ENCODE data around the gene UBTD2.

The UBTD2 gene

DNA sequence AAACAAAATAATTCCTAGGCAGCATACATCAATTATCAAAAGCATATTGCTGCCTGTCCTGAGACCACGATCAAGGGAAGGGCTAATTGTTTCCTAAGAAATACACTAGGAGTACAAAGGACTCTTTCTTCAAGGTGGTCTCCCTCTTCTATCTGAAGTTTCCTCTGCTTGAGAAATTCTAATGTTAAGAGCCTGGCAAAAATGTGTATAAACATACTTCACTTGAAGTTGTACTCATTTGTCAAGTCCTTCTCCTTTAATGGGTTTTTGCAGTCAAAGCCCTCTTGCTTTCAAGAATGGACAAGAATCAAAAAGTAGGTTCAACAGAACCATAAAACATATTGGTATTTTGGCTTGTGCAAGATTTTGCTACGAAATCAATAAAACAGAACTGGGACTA, 31.1 kb downstream of the UBTD2 start:
- TF ChIP-seq, protein P1, sequence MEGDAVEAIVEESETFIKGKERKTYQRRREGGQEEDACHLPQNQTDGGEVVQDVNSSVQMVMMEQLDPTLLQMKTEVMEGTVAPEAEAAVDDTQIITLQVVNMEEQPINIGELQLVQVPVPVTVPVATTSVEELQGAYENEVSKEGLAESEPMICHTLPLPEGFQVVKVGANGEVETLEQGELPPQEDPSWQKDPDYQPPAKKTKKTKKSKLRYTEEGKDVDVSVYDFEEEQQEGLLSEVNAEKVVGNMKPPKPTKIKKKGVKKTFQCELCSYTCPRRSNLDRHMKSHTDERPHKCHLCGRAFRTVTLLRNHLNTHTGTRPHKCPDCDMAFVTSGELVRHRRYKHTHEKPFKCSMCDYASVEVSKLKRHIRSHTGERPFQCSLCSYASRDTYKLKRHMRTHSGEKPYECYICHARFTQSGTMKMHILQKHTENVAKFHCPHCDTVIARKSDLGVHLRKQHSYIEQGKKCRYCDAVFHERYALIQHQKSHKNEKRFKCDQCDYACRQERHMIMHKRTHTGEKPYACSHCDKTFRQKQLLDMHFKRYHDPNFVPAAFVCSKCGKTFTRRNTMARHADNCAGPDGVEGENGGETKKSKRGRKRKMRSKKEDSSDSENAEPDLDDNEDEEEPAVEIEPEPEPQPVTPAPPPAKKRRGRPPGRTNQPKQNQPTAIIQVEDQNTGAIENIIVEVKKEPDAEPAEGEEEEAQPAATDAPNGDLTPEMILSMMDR (IDR thresholded peaks at IDR 0.05; ENCODE audit: control extremely low read depth, extremely low read depth, low read depth, missing control alignments), result no peak
- CTCF ChIA-PET, result interaction anchor here (1.1 to 1.6 kb wide), 3 partner anchors 10 to 193 kb away, joined by 3 to 4 read pairs (median 4); no protein-coding TSS in a partner anchor
- POLR2A ChIA-PET, result no interaction called here
- no peak for DNase-seq (ENCODE audit: extremely low spot score)

DNA sequence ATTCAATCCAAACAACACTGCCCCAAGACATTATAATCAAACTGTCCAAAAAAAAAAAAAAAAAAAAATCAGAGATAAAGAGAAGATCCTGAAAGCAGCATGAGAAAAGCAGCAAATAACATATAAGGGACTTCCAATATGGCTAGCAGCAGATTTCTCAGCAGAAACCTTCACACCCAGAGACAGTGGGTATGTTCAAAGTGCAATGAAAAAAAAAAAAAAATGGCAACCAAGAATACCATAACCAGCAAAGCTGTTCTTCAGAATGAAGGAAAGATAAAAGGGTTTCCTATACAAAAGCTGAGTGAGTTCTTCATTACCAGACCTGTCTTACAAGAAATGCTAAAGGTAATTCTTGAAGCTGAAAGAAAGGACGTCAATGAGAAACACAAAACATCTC, 32.1 kb downstream of the UBTD2 start:
- no peak for DNase-seq (ENCODE audit: extremely low spot score)
- ChIA-PET CTCF (no interaction called here), POLR2A (no interaction called here)
- TF ChIP-seq, protein P1 (IDR thresholded peaks at IDR 0.05; ENCODE audit: control extremely low read depth, extremely low read depth, low read depth, missing control alignments), result no peak

DNA sequence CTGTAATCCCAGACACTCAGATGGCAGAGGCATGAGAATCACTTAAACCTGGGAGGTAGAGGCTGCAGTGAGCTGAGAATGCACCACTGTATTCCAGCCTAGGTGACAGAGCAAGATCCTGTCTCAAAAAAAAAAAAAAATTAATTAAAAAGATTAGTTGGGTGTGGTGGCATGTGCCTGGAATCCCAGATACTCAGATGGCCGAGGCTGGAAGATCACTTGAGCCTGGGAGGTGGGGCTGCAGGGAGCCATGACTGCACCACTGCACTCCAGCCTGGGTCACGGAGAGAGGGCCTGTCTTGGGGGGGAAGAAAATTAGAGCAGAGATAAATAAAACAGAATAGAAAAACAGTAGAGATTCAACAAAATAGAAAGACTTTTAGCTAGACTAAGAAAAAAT, 34.9 kb downstream of the UBTD2 start:
- CTCF ChIA-PET, result no interaction called here
- DNase-seq (ENCODE audit: extremely low spot score), result no peak
- POLR2A ChIA-PET, result no interaction called here
- TF ChIP-seq, protein P1 (IDR thresholded peaks at IDR 0.05; ENCODE audit: control extremely low read depth, extremely low read depth, low read depth, missing control alignments), result no peak

DNA sequence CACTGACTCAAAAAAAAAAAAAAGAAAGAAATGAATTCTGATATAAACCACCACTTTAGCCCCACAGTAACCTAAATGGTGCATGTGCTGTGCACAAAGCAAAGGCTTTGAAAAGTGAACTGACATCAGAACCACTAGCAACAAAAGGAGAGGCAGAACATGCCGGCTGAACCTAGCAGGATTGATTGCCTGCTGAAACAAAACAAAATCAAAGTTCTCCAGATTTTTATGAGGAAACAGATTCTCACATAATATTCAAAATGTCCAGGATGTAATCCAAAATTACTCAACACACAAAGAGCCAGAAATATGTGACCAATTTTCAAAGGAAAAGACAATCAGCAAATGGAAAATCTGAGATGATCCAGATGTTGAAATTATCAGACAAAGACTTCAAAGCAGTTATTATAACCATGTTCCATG, 37.9 kb downstream of the UBTD2 start:
- TF ChIP-seq, protein P1 (IDR thresholded peaks at IDR 0.05; ENCODE audit: control extremely low read depth, extremely low read depth, low read depth, missing control alignments), result no peak
- no peak for DNase-seq (ENCODE audit: extremely low spot score)
- ChIA-PET CTCF (interaction anchor here (1.1 kb wide), 1 partner anchor 9 kb away, joined by 3 read pairs; no protein-coding TSS in a partner anchor), POLR2A (no interaction called here)

DNA sequence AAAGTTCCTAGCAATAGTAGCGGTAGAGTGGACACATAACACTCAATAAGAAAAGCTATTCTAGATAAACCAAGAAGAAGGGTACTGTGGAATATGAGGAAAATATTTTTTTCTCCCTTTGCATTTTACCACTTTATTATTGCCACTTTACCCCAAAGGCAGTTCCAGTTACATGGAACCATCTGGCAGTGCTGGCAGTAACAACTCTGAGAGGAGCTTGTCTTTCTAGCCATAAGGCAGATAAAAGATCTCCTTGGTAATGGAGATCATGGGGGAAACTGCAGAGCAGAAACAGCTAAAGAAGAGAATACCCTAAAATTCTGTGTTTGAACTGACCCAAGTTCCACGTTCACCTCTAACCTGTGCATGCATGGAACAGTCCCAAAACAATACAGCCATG, 38.5 kb downstream of the UBTD2 start:
- ChIA-PET CTCF (interaction anchor here (1.1 to 1.5 kb wide), 2 partner anchors 9 to 37 kb away, joined by 3 to 4 read pairs; no protein-coding TSS in a partner anchor), POLR2A (no interaction called here)
- DNase-seq (ENCODE audit: extremely low spot score), result no peak
- TF ChIP-seq, protein P1 (IDR thresholded peaks at IDR 0.05; ENCODE audit: control extremely low read depth, extremely low read depth, low read depth, missing control alignments), result no peak

DNA sequence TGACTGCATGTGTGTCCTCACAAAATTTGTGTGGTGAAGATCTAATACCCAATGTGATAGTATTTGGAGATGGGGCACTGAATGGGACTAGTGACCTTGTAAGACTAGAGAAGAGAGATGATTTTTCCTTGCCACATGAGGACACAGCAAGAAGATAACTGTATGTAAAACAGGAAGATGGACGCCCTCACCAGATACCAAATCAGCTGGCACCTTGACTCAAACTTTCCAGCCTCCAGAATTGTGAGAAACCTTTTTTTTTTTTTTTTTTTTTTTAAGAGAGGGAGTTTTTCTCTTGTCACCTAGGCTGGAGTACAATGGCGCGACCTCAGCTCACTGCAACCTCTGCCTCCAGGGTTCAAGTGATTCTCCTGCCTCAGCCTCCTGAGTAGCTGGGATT, 40.3 kb downstream of the UBTD2 start:
- ChIA-PET CTCF (interaction anchor here (1.3 kb wide), 1 partner anchor 9 kb away, joined by 3 read pairs; no protein-coding TSS in a partner anchor), POLR2A (interaction anchor here (0.5 kb wide), 1 partner anchor 284 kb away, joined by 4 read pairs; no protein-coding TSS in a partner anchor)
- TF ChIP-seq, protein P1 (IDR thresholded peaks at IDR 0.05; ENCODE audit: control extremely low read depth, extremely low read depth, low read depth, missing control alignments), result no peak
- DNase-seq (ENCODE audit: extremely low spot score), result no peak

All from GM10248 (cell line).